HEK293 (cell line): ENCODE data around the gene PPP2R5D.
A peak's percentile ranks its signal among the peaks of the same experiment; 100 is the strongest.

Source experiments
- CTCF ChIA-PET: fragments of 350-600 bp; formaldehyde crosslinking; extraction: SDS; loops from one replicate; lab custom pipeline; 2021; ENCODE audit warnings: antibody characterized with exemption; lab: Yijun Ruan, JAX
- POLR2A ChIA-PET: fragments of 300-600 bp; formaldehyde crosslinking; extraction: SDS; loops from one replicate; lab custom pipeline; 2020; ENCODE audit warnings: antibody characterized with exemption, inconsistent platforms; lab: Yijun Ruan, JAX
- H3K27ac ChIP-seq: fragments of 200-500 bp; sonication (Bioruptor generic); 2 replicates; pipeline ENCODE4 v1.5.1; 2014; ENCODE audit warnings: low read depth, low read length, control low read depth, inconsistent platforms; ENCODE audit errors: extremely low read depth
- H3K36me3 ChIP-seq, 2 experiments: fragments of 200-500 bp in 1 of 2; sonication (Bioruptor generic) in 1 of 2; 1 replicate in 1 of 2; 2 replicates in 1 of 2; pipeline ENCODE4 v1.5.1; 2014 to 2017; ENCODE audit warnings: inconsistent platforms in 2 of 2, low read length in 2 of 2; ENCODE audit not compliant: control insufficient read depth in 2 of 2, insufficient read depth in 1 of 2
- H3K4me1 ChIP-seq: fragments of 200-500 bp; sonication (Bioruptor generic); 2 replicates; pipeline ENCODE4 v1.5.1; 2014; ENCODE audit warnings: mild to moderate bottlenecking, low read length, inconsistent platforms; ENCODE audit not compliant: control insufficient read depth, insufficient read depth
- H3K4me3 ChIP-seq: 2 replicates; pipeline ENCODE4 v1.5.1; 2011; ENCODE audit warnings: low read depth, mild to moderate bottlenecking, control low read depth, low read length, moderate library complexity
- H3K9me3 ChIP-seq: fragments of 200-500 bp; sonication (Bioruptor generic); 2 replicates; pipeline ENCODE4 v1.5.1; 2014; ENCODE audit warnings: low read depth, low read length, inconsistent platforms; ENCODE audit not compliant: control insufficient read depth, insufficient read depth
- EGR2 ChIP-seq: fragments of 450-650 bp; formaldehyde crosslinking; IDR thresholded peaks from 2 replicates; pipeline ENCODE4 v1.5.1; 2016; ENCODE audit warnings: low read depth, missing biosample characterization, missing genetic modification characterization
- GFI1B ChIP-seq: fragments of 450-650 bp; formaldehyde crosslinking; IDR thresholded peaks from 2 replicates; pipeline ENCODE4 v1.5.1; 2016; ENCODE audit warnings: missing biosample characterization, missing genetic modification characterization
- GLIS2 ChIP-seq: fragments of 450-650 bp; formaldehyde crosslinking; IDR thresholded peaks from 2 replicates; pipeline ENCODE4 v1.5.1; 2016; ENCODE audit warnings: missing biosample characterization, missing genetic modification characterization
- HIC1 ChIP-seq: fragments of 450-650 bp; formaldehyde crosslinking; IDR thresholded peaks from 2 replicates; pipeline ENCODE4 v1.5.1; 2016; ENCODE audit warnings: missing biosample characterization, missing genetic modification characterization
- KLF16 ChIP-seq: fragments of 450-650 bp; formaldehyde crosslinking; IDR thresholded peaks from 2 replicates; pipeline ENCODE4 v1.5.1; 2017; ENCODE audit warnings: missing biosample characterization, missing genetic modification characterization
- SCRT1 ChIP-seq: fragments of 450-650 bp; formaldehyde crosslinking; IDR thresholded peaks from 2 replicates; pipeline ENCODE4 v1.5.1; 2016; ENCODE audit warnings: missing biosample characterization, missing genetic modification characterization, borderline replicate concordance
- ZFHX2 ChIP-seq: fragments of 450-650 bp; formaldehyde crosslinking; conservative IDR thresholded peaks from 2 replicates; pipeline ENCODE4 v1.5.1; 2016; ENCODE audit warnings: missing biosample characterization, missing genetic modification characterization
- ZNF138 ChIP-seq: fragments of 450-650 bp; formaldehyde crosslinking; IDR thresholded peaks from 2 replicates; pipeline ENCODE4 v1.5.1; 2016; ENCODE audit warnings: missing biosample characterization, missing genetic modification characterization, borderline replicate concordance
- ZNF223 ChIP-seq: fragments of 450-650 bp; formaldehyde crosslinking; IDR thresholded peaks from 2 replicates; pipeline ENCODE4 v1.5.1; 2016; ENCODE audit warnings: missing biosample characterization, missing genetic modification characterization
- ZNF292 ChIP-seq: fragments of 450-650 bp; formaldehyde crosslinking; IDR thresholded peaks from 2 replicates; pipeline ENCODE4 v1.5.1; 2016; ENCODE audit warnings: low read depth, missing biosample characterization, missing genetic modification characterization, borderline replicate concordance
- ZNF366 ChIP-seq: fragments of 450-650 bp; formaldehyde crosslinking; conservative IDR thresholded peaks from 2 replicates; pipeline ENCODE4 v1.5.1; 2016; ENCODE audit warnings: missing biosample characterization, missing genetic modification characterization
- ZNF488 ChIP-seq: fragments of 450-650 bp; formaldehyde crosslinking; IDR thresholded peaks from 2 replicates; pipeline ENCODE4 v1.5.1; 2016; ENCODE audit warnings: missing biosample characterization, missing genetic modification characterization
- ZNF558 ChIP-seq: fragments of 450-650 bp; formaldehyde crosslinking; IDR thresholded peaks from 2 replicates; pipeline ENCODE4 v1.5.1; 2016; ENCODE audit warnings: missing biosample characterization, missing genetic modification characterization
- ZNF670 ChIP-seq: fragments of 450-650 bp; formaldehyde crosslinking; IDR thresholded peaks from 2 replicates; pipeline ENCODE4 v1.5.1; 2016; ENCODE audit warnings: missing biosample characterization, missing genetic modification characterization, low read depth
- ZNF776 ChIP-seq: fragments of 450-650 bp; formaldehyde crosslinking; IDR thresholded peaks from 2 replicates; pipeline ENCODE4 v1.5.0; 2017; ENCODE audit warnings: missing biosample characterization, missing genetic modification characterization, borderline replicate concordance
- ZSCAN5A ChIP-seq: fragments of 450-650 bp; formaldehyde crosslinking; IDR thresholded peaks from 2 replicates; pipeline ENCODE4 v1.5.1; 2016; ENCODE audit warnings: missing biosample characterization, missing genetic modification characterization
- TF ChIP-seq, protein P1 (sequence below): fragments of 450-650 bp; formaldehyde crosslinking; IDR thresholded peaks from 2 replicates; pipeline ENCODE4 v1.5.1; 2016; ENCODE audit warnings: missing biosample characterization, missing genetic modification characterization

PPP2R5D gene

GRCh38 chr6:43016943-43017334 is 32.6 kb downstream of the PPP2R5D start:
- CTCF ChIA-PET, result interaction anchor here (2.6 kb wide), 1 partner anchor 127 kb away, joined by 15 read pairs; no protein-coding TSS in a partner anchor
- no peak overlapping the region for H3K4me3 ChIP-seq
- TF ChIP-seq ZSCAN5A (tag by site-specific recombination) (no peak), GLIS2 (peak; percentile 16; the same call in 1 of the 2 replicates)
- TF ChIP-seq, all 188 proteins: peak for 1
- POLR2A ChIA-PET, result interaction anchor here (1.0 to 1.9 kb wide), 4 partner anchors 16 to 38 kb away, joined by 3 to 8 read pairs (median 4); partner anchors contain the start of genes CUL7 and PEX6
- no peaks in the 10 kb centered on the region for H3K9me3 ChIP-seq
- H3K4me1 ChIP-seq, result peaks cover 21% of the 10 kb centered on the region
- H3K27ac ChIP-seq, result no peak overlapping the region
- peaks cover 27 to 60% of the 10 kb centered on the region in 2 experiments for H3K36me3 ChIP-seq

DNA sequence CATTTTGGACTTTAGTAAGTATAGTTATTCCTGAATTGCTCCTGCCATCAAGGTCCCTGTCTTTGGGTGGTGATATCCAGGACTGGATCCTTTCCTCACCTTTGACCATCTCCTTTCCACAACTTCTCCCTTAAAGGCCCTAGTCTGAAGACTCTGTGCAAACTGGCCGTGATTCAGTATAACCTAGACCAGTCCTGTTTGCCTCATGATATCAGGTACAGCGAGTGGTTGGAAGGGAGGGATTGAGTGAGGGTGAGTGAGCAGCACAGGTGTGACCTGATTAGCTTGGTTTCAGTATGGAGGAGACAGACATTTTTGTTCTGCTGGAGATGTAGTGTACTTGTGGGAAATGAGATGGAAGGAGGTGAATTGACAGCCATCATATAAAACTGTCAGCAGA is 34.8 kb downstream of the PPP2R5D start:
- ChIA-PET CTCF (interaction anchor here (0.5 to 2.3 kb wide), 2 partner anchors 9 to 315 kb away, joined by 3 to 11 read pairs; no protein-coding TSS in a partner anchor), POLR2A (interaction anchor here (1.6 to 4.6 kb wide), 2 partner anchors 15 to 35 kb away, joined by 4 to 22 read pairs; partner anchors contain the start of gene PPP2R5D)
- Histone ChIP-seq H3K4me3 (no peak overlapping the region), H3K9me3 (no peaks in the 10 kb centered on the region), H3K27ac (no peak overlapping the region), H3K36me3 (peaks cover 40 to 62% of the 10 kb centered on the region in 2 experiments), H3K4me1 (peaks cover 15% of the 10 kb centered on the region)
- TF ChIP-seq ZNF776 (tag by site-specific recombination), result no peak
- TF ChIP-seq SCRT1 (tag by site-specific recombination), result no peak
- TF ChIP-seq, protein P1, sequence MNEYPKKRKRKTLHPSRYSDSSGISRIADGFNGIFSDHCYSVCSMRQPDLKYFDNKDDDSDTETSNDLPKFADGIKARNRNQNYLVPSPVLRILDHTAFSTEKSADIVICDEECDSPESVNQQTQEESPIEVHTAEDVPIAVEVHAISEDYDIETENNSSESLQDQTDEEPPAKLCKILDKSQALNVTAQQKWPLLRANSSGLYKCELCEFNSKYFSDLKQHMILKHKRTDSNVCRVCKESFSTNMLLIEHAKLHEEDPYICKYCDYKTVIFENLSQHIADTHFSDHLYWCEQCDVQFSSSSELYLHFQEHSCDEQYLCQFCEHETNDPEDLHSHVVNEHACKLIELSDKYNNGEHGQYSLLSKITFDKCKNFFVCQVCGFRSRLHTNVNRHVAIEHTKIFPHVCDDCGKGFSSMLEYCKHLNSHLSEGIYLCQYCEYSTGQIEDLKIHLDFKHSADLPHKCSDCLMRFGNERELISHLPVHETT (tag by site-specific recombination), result no peak
- no peak for TF ChIP-seq ZNF670 (tag by site-specific recombination)
- TF ChIP-seq GFI1B (tag by site-specific recombination), result no peak
- TF ChIP-seq HIC1 (tag by site-specific recombination), result no peak
- TF ChIP-seq ZNF366, result no peak
- TF ChIP-seq ZNF292 (tag by site-specific recombination), result no peak
- TF ChIP-seq ZNF223 (tag by site-specific recombination), result no peak

- Histone ChIP-seq H3K4me3 (no peak overlapping the region), H3K27ac (peak overlapping the region; percentile 86), H3K9me3 (no peaks in the 10 kb centered on the region), H3K36me3 (peaks cover 45 to 72% of the 10 kb centered on the region in 2 experiments), H3K4me1 (peaks cover 11% of the 10 kb centered on the region)
- TF ChIP-seq EGR2 (tag by site-specific recombination), result peak; percentile 73
- peak; percentile 76 for TF ChIP-seq ZFHX2 (tag by site-specific recombination)
- peak; percentile 57 for TF ChIP-seq ZNF558 (tag by site-specific recombination)
- TF ChIP-seq ZNF488 (tag by site-specific recombination), result no peak
- TF ChIP-seq ZNF138 (tag by site-specific recombination), result no peak
- TF ChIP-seq KLF16 (tag by site-specific recombination), result no peak
- ChIA-PET CTCF (interaction anchor here (0.5 to 2.3 kb wide), 7 partner anchors 10 to 314 kb away, joined by 3 to 11 read pairs (median 4); no protein-coding TSS in a partner anchor), POLR2A (interaction anchor here (1.0 to 9.2 kb wide), 13 partner anchors 6 to 124 kb away, joined by 3 to 66 read pairs (median 8); partner anchors contain the start of genes CNPY3, CUL7, KLC4 and KLHDC3)
Observed at GRCh38 chr6:43020052-43020705, 35.8 kb downstream of the PPP2R5D start.
